Hindlimb muscle (tissue), 1 donor: ENCODE measurements around the gene LRRK1. TPM values are rescaled to one million over a fixed set of nuclear protein-coding genes. Genes with fewer than 3 reads are reported as not detected.

Experiments
- DNase-seq: peaks from one replicate; pipeline ENCODE4 v3.0.0-alpha.2; 2013
- polyA plus RNA-seq: library from polyadenylated mRNA; unstranded; fragments of 120-200 nt; gene quantifications from one replicate; pipeline ENCODE4 v1.2.1, GENCODE V29; 2013; ENCODE audit not compliant: insufficient read length

The LRRK1 gene
- polyA plus RNA-seq, 1 donor = 6.1 TPM

- DNase-seq = no peak
Observed at GRCh38 chr15:100932676-100933348, 13.7 kb downstream of the LRRK1 start.

- DNase-seq = no peak
Observed at GRCh38 chr15:100934166-100934565, 15.0 kb downstream of the LRRK1 start.

GRCh38 chr15:100934726-100935125 is 15.6 kb downstream of the LRRK1 start:
- DNase-seq = no peak

GRCh38 chr15:100937171-100937570 is 18.0 kb downstream of the LRRK1 start:
- DNase-seq = no peak

- no peak for DNase-seq
Observed at GRCh38 chr15:100939791-100940190, 20.6 kb downstream of the LRRK1 start.

- DNase-seq = no peak
Observed at GRCh38 chr15:100940767-100941379, 21.7 kb downstream of the LRRK1 start.

GRCh38 chr15:100941536-100941935 is 22.4 kb downstream of the LRRK1 start:
- no peak for DNase-seq

- DNase-seq = no peak
Observed at GRCh38 chr15:100942656-100943425, 23.7 kb downstream of the LRRK1 start.

- DNase-seq = no peak
Observed at GRCh38 chr15:100944244-100944895, 25.2 kb downstream of the LRRK1 start.

GRCh38 chr15:100944986-100945385 is 25.8 kb downstream of the LRRK1 start:
- no peak for DNase-seq

GRCh38 chr15:100947760-100948429 is 28.7 kb downstream of the LRRK1 start:
- no peak for DNase-seq

GRCh38 chr15:100948430-100948762 is 29.2 kb downstream of the LRRK1 start:
- DNase-seq = no peak

- no peak for DNase-seq
Observed at GRCh38 chr15:100949691-100950090, 30.5 kb downstream of the LRRK1 start.

- DNase-seq = no peak
Observed at GRCh38 chr15:100951965-100952364, 32.8 kb downstream of the LRRK1 start.

GRCh38 chr15:100952566-100952965 is 33.4 kb downstream of the LRRK1 start:
- DNase-seq = no peak

GRCh38 chr15:100958326-100959065 is 39.3 kb downstream of the LRRK1 start:
- no peak for DNase-seq

GRCh38 chr15:100959066-100960050 is 40.2 kb downstream of the LRRK1 start:
- DNase-seq = no peak

- DNase-seq = no peak
Observed at GRCh38 chr15:100966997-100967396, 47.8 kb downstream of the LRRK1 start.

- DNase-seq = no peak
Observed at GRCh38 chr15:100968050-100968966, 49.2 kb downstream of the LRRK1 start.

GRCh38 chr15:100972975-100973350 is 53.8 kb downstream of the LRRK1 start:
- DNase-seq = no peak
